Fibroblast of lung (primary cell): ENCODE data around the gene NKAIN4. TPM values are rescaled to one million over a fixed set of nuclear protein-coding genes. Genes with fewer than 3 reads are reported as not detected.

Experiments used
- DNase-seq, 2 donors: peaks; one replicate each; pipeline versions ENCODE4 v3.0.0 to v3.0.0-alpha.2; 2010; ENCODE audit warnings: low read depth in 2 of 2
- H2AFZ ChIP-seq: 2 replicates; pipeline ENCODE4 v1.5.1; 2012; ENCODE audit warnings: low read length, control low read depth, inconsistent platforms
- H3K27ac ChIP-seq: 2 replicates; pipeline ENCODE4 v1.5.1; 2011; ENCODE audit warnings: low read length, control low read depth; ENCODE audit not compliant: insufficient read depth
- H3K27me3 ChIP-seq: 2 replicates; pipeline ENCODE4 v1.5.1; 2011; ENCODE audit warnings: mild to moderate bottlenecking, low read length; ENCODE audit not compliant: control insufficient read depth, insufficient read depth
- H3K36me3 ChIP-seq: 2 replicates; pipeline ENCODE4 v1.5.1; 2011; ENCODE audit warnings: low read length; ENCODE audit not compliant: control insufficient read depth, insufficient read depth
- H3K4me1 ChIP-seq: 2 replicates; pipeline ENCODE4 v1.5.1; 2011; ENCODE audit warnings: low read length; ENCODE audit not compliant: control insufficient read depth, insufficient read depth; ENCODE audit errors: extremely low read depth
- H3K4me2 ChIP-seq: 2 replicates; pipeline ENCODE4 v1.5.1; 2011; ENCODE audit warnings: low read length, control low read depth; ENCODE audit not compliant: insufficient read depth; ENCODE audit errors: extremely low read depth
- H3K4me3 ChIP-seq, 4 experiments: fragments of 200-600 bp in 1 of 4; sonication (generic) in 1 of 4; replicated peaks in 1 of 4; 2 replicates each; pipeline ENCODE4 v1.5.1; 2011 to 2016; ENCODE audit warnings: low read length in 4 of 4, low read depth in 3 of 4, mild to moderate bottlenecking in 3 of 4, control low read depth in 2 of 4, inconsistent platforms in 1 of 4, mixed read lengths in 1 of 4; ENCODE audit not compliant: insufficient read depth in 1 of 4; ENCODE audit errors: control extremely low read depth in 1 of 4
- H3K79me2 ChIP-seq: 2 replicates; pipeline ENCODE4 v1.5.1; 2012; ENCODE audit warnings: mild to moderate bottlenecking, low read length, inconsistent platforms; ENCODE audit not compliant: control insufficient read depth, insufficient read depth
- H3K9ac ChIP-seq: 2 replicates; pipeline ENCODE4 v1.5.1; 2011; ENCODE audit warnings: mild to moderate bottlenecking, low read length, control low read depth; ENCODE audit not compliant: insufficient read depth
- H3K9me3 ChIP-seq: 2 replicates; pipeline ENCODE4 v1.5.1; 2012; ENCODE audit warnings: low read depth, low read length; ENCODE audit not compliant: control insufficient read depth, insufficient read depth
- H4K20me1 ChIP-seq: 2 replicates; pipeline ENCODE4 v1.5.1; 2011; ENCODE audit warnings: low read length; ENCODE audit not compliant: control insufficient read depth, insufficient read depth; ENCODE audit errors: extremely low read depth
- CTCF ChIP-seq, 2 donors: IDR thresholded peaks in 1 of 2; conservative IDR thresholded peaks in 1 of 2; 1 replicate in 1 of 2; 2 replicates in 1 of 2; pipeline ENCODE4 v1.5.1; 2011 to 2012; ENCODE audit warnings: low read length in 2 of 2, control low read depth in 1 of 2, inconsistent platforms in 1 of 2, low read depth in 1 of 2, mild to moderate bottlenecking in 1 of 2
- EZH2 ChIP-seq: IDR thresholded peaks from 2 replicates; pipeline ENCODE4 v1.5.1; 2012; ENCODE audit warnings: low read length, control low read depth, mild to moderate bottlenecking; ENCODE audit errors: missing control alignments
- polyA plus RNA-seq, 2 donors: library from polyadenylated mRNA; depleted of rRNA in 1 of 2; stranded (reverse) in 1 of 2; unstranded in 1 of 2; fragments of >200 nt; gene quantifications; 2 replicates each; pipeline ENCODE4 v1.2.1, GENCODE V29; 2011 to 2012; ENCODE audit warnings: missing spikeins in 1 of 2
- total RNA-seq: library from RNA; depleted of rRNA; stranded (reverse); fragments of >200 nt; gene quantifications from 2 replicates; pipeline ENCODE4 v1.2.1, GENCODE V29; 2014

NKAIN4 gene
- total and polyA plus RNA-seq, 2 donors (not counting 1 experiment from before 2014, with no cell fraction given), result not detected

GRCh38 chr20:63258781-63259180 lies 4.5 kb upstream of the NKAIN4 start:
- no peak overlapping the region for H3K27ac ChIP-seq
- no peak overlapping the region for H3K9ac ChIP-seq
- no peaks in the 10 kb centered on the region for H3K4me1 ChIP-seq
- DNase-seq, result peak; percentile 31 to 58
- no peak overlapping the region for H2AFZ ChIP-seq
- no peaks in the 10 kb centered on the region for H4K20me1 ChIP-seq
- H3K27me3 ChIP-seq, result peaks cover 44% of the 10 kb centered on the region
- H3K4me3 ChIP-seq, result no peak overlapping the region
- no peak overlapping the region for H3K4me2 ChIP-seq
- H3K79me2 ChIP-seq, result no peaks in the 10 kb centered on the region
- H3K36me3 ChIP-seq, result no peaks in the 10 kb centered on the region
- TF ChIP-seq CTCF (conservative IDR thresholded peaks at IDR 0.05 in 1 of 2, IDR thresholded peaks at IDR 0.05 in 1 of 2; ENCODE audit: low read depth in 1 of 2, low read length in 2 of 2) (no peak), EZH2 (peak; percentile 7)
- no peaks in the 10 kb centered on the region for H3K9me3 ChIP-seq

- Histone ChIP-seq H3K27me3 (peaks cover 53% of the 10 kb centered on the region), H3K9ac (no peak overlapping the region), H3K4me2 (no peak overlapping the region), H3K4me3 (no peak overlapping the region), H3K27ac (no peak overlapping the region), H4K20me1 (no peaks in the 10 kb centered on the region), H3K36me3 (no peaks in the 10 kb centered on the region), H3K79me2 (no peaks in the 10 kb centered on the region), H3K9me3 (no peaks in the 10 kb centered on the region), H3K4me1 (no peaks in the 10 kb centered on the region), H2AFZ (no peak overlapping the region)
- TF ChIP-seq EZH2 (no peak), CTCF (conservative IDR thresholded peaks at IDR 0.05 in 1 of 2, IDR thresholded peaks at IDR 0.05 in 1 of 2; ENCODE audit: low read depth in 1 of 2, low read length in 2 of 2) (no peak)
- DNase-seq, result no peak
These were observed 3.4 kb upstream of the NKAIN4 start for GRCh38 chr20:63257629-63258028.

- Histone ChIP-seq H3K4me1 (no peaks in the 10 kb centered on the region), H3K4me3 (no peak overlapping the region), H3K27ac (no peak overlapping the region), H3K9ac (no peak overlapping the region), H3K27me3 (peaks cover 50% of the 10 kb centered on the region), H3K36me3 (no peaks in the 10 kb centered on the region), H2AFZ (no peak overlapping the region), H3K4me2 (no peak overlapping the region), H3K79me2 (no peaks in the 10 kb centered on the region), H3K9me3 (no peaks in the 10 kb centered on the region), H4K20me1 (no peaks in the 10 kb centered on the region)
- DNase-seq, result no peak
- TF ChIP-seq CTCF (conservative IDR thresholded peaks at IDR 0.05 in 1 of 2, IDR thresholded peaks at IDR 0.05 in 1 of 2; ENCODE audit: low read depth in 1 of 2, low read length in 2 of 2) (no peak), EZH2 (no peak)
These were observed 2.7 kb upstream of the NKAIN4 start for GRCh38 chr20:63256954-63257353.
